Thyroid gland (tissue), 4 donors: ENCODE data around the gene SGK1.

Experiments used
- POLR2A ChIP-seq, 2 donors: fragments of 450-650 bp; IDR thresholded peaks; one replicate each; pipeline ENCODE4 v1.6.1; 2017; ENCODE audit warnings: antibody characterized with exemption in 2 of 2, mild to moderate bottlenecking in 2 of 2, moderate library complexity in 1 of 2
- TF ChIP-seq, protein P1 (sequence below), 6 experiments: fragments of 200-600 bp in 3 of 6; fragments of 450-650 bp in 3 of 6; sonication (generic) in 3 of 6; IDR thresholded peaks; one replicate each; pipeline ENCODE4 v1.5.1; 2016 to 2019; ENCODE audit warnings: antibody characterized with exemption in 6 of 6, mild to moderate bottlenecking in 2 of 6, inconsistent platforms in 1 of 6, moderate library complexity in 1 of 6

- TF ChIP-seq, protein P1, sequence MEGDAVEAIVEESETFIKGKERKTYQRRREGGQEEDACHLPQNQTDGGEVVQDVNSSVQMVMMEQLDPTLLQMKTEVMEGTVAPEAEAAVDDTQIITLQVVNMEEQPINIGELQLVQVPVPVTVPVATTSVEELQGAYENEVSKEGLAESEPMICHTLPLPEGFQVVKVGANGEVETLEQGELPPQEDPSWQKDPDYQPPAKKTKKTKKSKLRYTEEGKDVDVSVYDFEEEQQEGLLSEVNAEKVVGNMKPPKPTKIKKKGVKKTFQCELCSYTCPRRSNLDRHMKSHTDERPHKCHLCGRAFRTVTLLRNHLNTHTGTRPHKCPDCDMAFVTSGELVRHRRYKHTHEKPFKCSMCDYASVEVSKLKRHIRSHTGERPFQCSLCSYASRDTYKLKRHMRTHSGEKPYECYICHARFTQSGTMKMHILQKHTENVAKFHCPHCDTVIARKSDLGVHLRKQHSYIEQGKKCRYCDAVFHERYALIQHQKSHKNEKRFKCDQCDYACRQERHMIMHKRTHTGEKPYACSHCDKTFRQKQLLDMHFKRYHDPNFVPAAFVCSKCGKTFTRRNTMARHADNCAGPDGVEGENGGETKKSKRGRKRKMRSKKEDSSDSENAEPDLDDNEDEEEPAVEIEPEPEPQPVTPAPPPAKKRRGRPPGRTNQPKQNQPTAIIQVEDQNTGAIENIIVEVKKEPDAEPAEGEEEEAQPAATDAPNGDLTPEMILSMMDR (IDR thresholded peaks at IDR 0.05) = no peak
- TF ChIP-seq POLR2A (IDR thresholded peaks at IDR 0.05) = no peak
These were observed 45.5 kb downstream of the SGK1 start for GRCh38 chr6:134272374-134272773.
